Stimulated activated CD4-positive, alpha-beta T cell treated with anti-CD3 and anti-CD28 coated beads, Interleukin-4, amount 100 ng/mL, for 48 hours (primary cell): ENCODE data around the gene PRIM2.
"Not testable (repeated sequence)": the region's sequence is repeated elsewhere in the genome, so short reads cannot be mapped to it uniquely, and the experiment has no call there.

Experiments
- DNase-seq, 2 donors: peaks; one replicate each; pipeline ENCODE4 v3.0.0-alpha.2; 2020; ENCODE audit warnings: low read depth in 2 of 2

PRIM2 gene

GRCh38 chr6:57317060-57317943 is at the start of gene PRIM2:
PRIM2 (plus strand) TSS chr6:57317630; CDS start chr6:57318446, 816 bp downstream.
- DNase-seq = peak; percentile 71 to 81

- DNase-seq = no peak
Measured at GRCh38 chr6:57268294-57268640, 49.2 kb upstream of the PRIM2 start.

- not testable (repeated sequence) for DNase-seq
Measured at GRCh38 chr6:57274113-57274824, 43.2 kb upstream of the PRIM2 start.

DNA sequence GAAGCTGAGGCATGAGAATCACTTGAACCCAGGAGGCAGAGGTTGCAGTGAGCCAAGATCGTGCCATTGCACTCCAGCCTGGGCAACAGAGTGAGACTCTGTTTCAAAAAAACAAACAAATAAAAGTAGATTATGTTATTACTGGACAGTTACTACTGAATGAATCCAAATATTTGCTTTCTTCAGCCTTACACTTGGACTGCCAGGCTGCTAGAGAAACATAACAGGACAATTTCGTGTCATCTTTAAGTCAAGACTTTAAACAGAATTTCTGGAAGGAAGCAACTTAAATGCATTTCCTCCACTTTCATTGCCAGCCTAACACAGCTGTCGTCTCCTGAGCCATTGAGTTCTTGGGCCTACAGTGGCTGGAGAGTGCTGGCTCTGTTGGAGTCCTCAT is 42.0 kb upstream of the PRIM2 start:
- DNase-seq = no peak

GRCh38 chr6:57276946-57277345 is 40.5 kb upstream of the PRIM2 start:
- no peak for DNase-seq

DNA sequence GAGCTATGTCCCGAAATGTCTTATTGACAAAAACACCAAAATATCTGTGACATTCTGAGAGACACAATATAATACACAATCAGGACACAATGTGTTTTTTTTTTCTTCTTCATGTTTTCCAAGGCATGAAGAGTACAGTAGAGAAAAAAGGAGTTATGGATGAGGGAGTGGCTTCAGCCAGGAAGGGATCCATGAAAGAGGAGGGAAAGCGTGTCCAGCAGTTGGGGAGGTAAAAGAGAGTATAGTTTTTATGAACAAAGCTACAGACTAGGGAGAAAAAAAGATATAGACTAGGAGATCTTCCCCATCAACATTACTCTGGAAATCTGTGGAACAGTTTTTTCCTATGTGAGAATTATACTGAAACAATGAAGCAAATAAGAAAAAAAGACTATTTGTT is 38.9 kb upstream of the PRIM2 start:
- DNase-seq = no peak

- DNase-seq = no peak
Measured at GRCh38 chr6:57279013-57279412, 38.4 kb upstream of the PRIM2 start.

DNA sequence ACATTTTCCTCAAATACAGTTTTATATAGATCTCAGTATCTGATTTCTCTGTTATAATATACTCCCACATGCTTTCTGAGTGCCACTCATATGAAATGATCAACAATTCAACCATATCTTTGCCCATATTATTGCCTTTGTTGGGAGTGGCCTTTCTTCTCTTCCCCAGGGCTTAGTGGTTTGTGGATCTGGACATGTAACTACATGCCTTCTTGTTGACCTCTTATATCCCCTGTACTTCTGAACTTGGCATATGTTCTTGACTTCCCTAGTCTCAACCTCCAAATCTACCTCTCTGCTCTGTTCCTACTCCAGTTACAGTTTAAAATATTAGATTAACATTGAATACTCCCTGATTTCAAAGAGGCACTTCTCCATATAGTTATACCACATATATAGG is 34.3 kb upstream of the PRIM2 start:
- DNase-seq = no peak

GRCh38 chr6:57283911-57284455 is 33.4 kb upstream of the PRIM2 start:
- DNase-seq = no peak

DNA sequence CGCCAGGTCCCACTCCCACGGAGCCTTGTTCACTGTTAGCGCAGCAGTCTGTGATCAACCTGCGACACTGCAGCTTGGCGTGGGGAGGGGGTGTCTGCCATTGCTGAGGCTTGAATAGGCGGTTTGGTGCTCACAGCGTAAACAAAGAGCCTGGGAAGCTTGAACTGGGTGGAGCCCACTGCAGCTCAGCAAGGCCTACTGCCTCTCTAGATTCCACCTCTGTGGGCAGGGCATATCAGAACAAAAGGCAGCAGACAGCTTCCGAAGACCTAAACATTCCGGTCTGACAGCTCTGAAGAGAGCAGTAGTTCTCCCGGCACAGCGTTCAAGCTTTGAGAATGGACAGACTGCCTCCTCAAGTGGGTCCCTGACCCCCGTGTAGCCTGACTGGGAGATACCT is 29.3 kb upstream of the PRIM2 start:
- DNase-seq = not testable (repeated sequence)

DNA sequence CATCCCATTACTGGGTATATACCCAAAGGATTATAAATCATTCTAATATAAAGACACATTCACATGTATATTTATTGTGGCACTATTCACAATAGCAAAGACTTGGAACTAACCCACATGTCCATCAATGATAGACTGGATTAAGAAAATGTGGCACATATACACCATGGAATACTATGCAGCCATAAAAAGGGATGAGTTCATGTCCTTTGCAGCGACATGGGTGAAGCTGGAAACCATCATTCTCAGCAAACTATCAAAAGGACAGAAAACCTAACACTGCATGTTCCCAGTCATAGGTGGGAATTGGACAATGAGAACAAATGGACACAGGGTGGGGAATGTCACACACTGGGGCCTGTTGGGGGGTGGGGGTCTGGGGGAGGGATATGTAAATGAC is 24.0 kb upstream of the PRIM2 start:
- DNase-seq = not testable (repeated sequence)

- no peak for DNase-seq
Measured at GRCh38 chr6:57294862-57295445, 22.5 kb upstream of the PRIM2 start.

- no peak for DNase-seq
Measured at GRCh38 chr6:57297505-57297904, 19.9 kb upstream of the PRIM2 start.

DNA sequence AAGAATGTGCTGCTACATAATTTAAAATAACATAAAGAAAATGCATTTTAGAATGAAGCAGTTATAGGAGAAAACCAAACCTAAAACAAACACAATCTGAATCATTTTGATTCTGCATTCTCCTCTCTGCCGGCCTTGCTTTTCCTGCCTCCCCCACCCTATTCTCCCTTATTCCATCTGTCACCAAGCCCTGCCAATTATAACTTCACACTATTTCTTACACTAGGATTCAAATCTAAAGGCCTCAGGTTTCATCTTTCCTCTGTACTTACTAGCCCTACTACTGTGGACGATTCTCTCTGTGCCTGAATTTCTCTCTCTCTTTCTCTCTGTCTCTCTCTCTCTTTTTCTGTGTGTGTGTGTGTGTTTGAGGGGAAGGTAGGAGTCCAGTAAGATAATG is 18.7 kb upstream of the PRIM2 start:
- no peak for DNase-seq

- no peak for DNase-seq
Measured at GRCh38 chr6:57301757-57302156, 15.7 kb upstream of the PRIM2 start.

DNA sequence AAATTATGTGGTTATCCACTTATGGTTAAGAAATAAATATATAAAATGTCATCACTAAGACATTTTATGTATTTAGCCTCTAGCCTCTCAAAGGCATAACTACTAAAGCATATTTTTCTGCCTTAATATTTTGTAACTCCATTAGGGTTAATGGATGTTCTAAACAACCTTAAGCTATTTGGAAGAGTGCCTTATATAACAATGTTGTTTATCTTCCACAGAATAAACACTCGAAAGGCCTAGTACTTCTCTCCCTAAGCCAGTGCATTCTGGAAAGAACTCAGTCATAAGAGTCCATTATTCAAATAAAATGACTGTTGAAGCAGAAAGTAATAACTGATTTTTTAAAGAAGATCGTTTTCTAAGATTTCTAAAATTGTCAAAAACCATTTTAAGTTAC is 15.0 kb upstream of the PRIM2 start:
- no peak for DNase-seq

- DNase-seq = no peak
Measured at GRCh38 chr6:57303931-57304681, 13.3 kb upstream of the PRIM2 start.

- DNase-seq = no peak
Measured at GRCh38 chr6:57305107-57305506, 12.3 kb upstream of the PRIM2 start.

DNA sequence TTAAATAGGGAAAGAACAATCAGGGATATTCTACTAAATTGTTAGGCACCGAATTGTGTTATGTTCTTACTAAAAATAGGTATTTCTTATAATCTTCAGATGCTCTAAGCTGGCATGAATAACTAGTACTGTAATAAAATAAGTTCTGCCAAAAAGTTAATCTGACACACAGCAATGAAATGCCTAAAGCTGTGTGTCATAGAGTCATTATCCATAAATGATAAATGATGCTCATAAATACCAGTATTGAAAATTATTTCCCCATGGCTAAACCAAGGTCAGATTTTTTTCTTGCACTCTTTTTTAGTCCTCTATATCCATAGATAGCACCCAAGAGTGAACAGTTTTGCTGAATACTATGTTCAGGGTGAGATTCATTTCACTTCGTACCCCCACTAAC is 11.7 kb upstream of the PRIM2 start:
- DNase-seq = no peak

DNA sequence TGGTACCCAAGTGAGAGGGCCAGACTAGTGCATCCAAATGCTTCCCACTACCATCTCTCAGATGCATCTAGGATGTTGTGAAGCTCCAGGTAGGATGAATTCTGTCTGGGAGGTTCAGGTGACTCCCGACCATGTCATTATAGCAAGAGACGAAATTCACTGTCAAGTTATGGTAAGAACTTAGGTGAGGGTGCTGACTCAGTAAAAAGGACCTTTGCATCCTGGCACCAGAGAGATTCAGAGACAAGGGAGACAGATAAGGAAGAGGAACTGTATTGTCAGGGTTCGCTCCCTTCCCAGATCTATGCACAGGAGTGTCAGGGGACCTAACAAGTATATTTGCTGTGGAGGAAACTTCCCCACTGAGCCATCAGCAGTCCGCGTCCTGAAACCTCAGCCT is 11.2 kb upstream of the PRIM2 start:
- DNase-seq = no peak

DNA sequence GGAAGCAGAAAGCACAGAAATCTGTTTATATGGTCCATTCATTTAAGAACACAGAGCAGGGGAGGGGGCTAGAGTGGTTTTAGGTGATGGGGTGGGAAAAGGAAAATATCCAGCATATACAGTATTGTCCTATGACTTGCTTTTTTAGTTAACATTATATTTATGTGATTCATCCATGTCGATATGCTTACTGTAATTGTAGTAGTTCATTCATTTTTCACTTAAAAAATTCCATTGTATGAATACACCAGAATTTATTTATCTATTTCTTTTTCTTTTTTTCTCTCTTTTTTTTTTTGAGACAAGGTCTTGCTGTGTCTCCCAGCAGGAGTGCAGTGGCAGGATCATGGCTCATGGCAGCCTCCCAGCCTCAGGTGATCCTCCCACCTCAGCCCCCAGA is 9.6 kb upstream of the PRIM2 start:
- no peak for DNase-seq

DNA sequence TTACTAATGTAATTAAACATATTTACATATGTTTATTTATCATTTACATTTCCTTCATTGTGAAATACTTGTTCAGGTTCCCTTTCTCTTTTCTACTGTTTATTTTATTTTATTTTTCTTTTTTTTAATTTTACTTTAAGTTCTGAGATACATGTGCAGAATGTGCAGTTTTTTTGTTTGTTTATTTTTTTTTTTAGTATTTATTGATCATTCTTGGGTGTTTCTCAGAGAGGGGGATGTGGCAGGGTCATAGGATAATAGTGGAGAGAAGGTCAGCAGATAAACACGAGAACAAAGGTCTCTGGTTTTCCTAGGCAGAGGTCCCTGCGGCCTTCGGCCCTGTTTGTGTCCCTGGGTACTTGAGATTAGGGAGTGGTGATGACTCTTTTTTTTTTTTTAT is 8.7 kb upstream of the PRIM2 start:
- not testable (repeated sequence) for DNase-seq
